Activated CD4-positive, CD25-positive, alpha-beta regulatory T cell (primary cell): Measurements from ENCODE around the gene GJC3.
"Not testable (repeated sequence)": the region's sequence is repeated elsewhere in the genome, so short reads cannot be mapped to it uniquely, and the experiment has no call there.

Experiments
- DNase-seq, 4 experiments: peaks; one replicate each; lab custom pipeline; 2025; lab: John Stamatoyannopoulos, UW

Gene GJC3, protein sequence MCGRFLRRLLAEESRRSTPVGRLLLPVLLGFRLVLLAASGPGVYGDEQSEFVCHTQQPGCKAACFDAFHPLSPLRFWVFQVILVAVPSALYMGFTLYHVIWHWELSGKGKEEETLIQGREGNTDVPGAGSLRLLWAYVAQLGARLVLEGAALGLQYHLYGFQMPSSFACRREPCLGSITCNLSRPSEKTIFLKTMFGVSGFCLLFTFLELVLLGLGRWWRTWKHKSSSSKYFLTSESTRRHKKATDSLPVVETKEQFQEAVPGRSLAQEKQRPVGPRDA

GRCh38 chr7:99928994-99929729, at the start of gene GJC3:
GJC3 (minus strand) TSS chr7:99929620; CDS start chr7:99929620, 0 bp downstream.
- DNase-seq = peak in 2 of 4 experiments; percentile 6 to 32

GRCh38 chr7:99976626-99977025, 47.2 kb upstream of the GJC3 start:
- DNase-seq = no peak

- no peak for DNase-seq
Measured at GRCh38 chr7:99975782-99976521, 46.5 kb upstream of the GJC3 start, which contains the start of gene AZGP1. AZGP1 (minus strand) TSS chr7:99976031; CDS start chr7:99976020, 11 bp downstream.

DNA sequence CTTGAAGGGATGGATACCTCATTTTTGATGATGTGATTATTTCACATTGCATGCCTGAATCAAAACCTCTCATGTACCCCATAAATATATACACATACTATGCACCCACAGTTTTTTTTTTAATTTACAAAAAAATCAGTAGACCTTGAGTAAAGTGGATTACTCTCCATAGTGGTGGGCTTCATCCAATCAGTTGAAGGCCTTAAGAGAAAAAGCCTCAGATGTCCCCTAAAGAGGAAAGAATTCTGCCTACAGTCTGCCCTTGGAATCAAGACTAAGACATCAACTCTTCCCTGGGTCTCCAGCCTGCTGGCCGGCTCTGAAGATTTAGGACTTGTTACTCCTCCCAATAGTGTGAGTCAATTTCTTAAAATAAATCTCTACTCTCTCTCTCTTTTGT, 45.3 kb upstream of the GJC3 start:
- no peak for DNase-seq

DNA sequence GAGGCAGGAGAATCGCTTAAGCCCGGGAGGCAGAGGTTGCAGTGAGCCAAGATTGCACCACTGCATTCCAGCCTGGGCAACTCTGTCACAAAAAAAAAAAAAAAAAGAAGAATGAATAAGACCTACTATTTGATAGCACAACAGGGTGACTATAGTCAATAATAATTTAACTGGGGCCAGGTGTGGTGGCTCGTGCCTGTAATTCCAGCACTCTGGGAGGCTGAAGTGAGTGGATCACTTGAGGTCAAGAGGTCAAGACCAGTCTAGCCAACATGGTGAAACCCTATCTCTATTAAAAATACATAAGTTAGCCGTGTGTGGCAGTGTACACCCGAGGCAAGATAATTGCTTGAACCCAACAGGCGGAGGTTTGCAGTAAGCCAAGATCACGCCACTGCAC, 44.4 kb upstream of the GJC3 start:
- DNase-seq = not testable (repeated sequence)

DNA sequence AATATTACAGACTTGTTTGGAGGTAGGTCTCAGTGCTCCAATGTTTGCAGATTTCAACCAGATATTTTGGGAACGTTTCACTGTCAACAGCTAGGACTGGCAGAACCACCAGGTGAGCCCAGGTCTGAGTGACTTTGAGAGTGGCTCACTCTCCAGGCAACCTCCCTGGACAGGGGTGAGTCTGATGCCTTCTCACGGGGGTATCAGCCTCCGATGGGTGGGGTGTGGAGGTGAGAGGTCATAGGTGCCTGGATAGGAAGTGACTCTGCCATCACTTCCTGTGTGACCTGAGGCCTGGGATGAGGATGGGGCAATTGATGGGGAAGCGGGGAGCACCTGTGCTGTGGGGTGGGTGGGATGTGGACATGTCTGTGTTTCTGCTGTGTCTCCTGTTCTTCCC, 41.8 kb upstream of the GJC3 start:
- DNase-seq = no peak

- not testable (repeated sequence) for DNase-seq
Measured at GRCh38 chr7:99969813-99970212, 40.4 kb upstream of the GJC3 start.

DNA sequence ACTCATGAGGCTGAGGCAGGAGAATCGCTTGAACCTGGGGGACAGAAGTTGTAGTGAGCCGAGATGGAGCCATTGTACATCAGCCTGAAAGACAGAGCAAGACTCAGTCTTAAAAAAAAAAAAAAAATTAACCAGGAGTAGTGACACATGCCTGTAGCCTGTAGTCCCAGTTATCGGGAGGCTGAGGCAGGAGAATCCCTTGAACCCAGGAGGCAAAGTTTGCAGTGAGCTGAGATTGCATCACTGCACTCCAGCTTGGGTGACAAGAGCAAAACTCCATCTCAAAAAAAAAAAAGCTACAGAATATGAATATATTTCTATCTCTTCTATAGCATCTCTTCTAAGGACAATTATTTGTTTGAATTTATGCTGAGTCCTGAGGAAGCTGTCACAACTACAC, 39.9 kb upstream of the GJC3 start:
- DNase-seq = no peak

DNA sequence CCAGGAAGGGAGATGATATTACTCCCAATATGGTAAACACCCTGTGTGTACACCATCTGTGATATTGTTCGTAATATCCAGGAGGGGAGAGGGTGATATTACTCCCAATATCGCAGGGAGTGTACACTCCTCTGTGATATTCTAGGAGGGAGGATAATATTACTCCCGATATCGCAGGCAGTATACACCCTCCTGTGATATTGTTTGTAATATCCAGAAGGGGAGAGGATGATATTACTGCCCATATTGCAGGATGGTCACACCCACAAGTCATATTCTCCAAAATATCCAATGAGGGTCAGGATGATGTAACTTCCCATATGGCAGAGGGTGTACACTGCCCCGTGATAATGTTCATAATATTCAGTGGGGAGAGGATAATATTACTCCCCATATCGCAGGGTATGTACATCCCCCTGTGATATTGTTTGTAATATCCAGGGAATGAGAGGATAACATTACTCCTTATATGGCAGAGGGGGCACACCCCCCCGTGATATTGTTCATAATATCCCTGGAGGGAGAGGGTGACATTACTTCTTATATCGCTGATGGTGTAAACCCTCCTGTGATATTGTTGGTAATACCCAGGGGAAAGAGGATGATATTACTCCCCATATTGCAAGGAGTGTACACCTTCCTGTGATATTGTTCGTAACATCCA, 29.3 kb upstream of the GJC3 start:
- no peak for DNase-seq

DNA sequence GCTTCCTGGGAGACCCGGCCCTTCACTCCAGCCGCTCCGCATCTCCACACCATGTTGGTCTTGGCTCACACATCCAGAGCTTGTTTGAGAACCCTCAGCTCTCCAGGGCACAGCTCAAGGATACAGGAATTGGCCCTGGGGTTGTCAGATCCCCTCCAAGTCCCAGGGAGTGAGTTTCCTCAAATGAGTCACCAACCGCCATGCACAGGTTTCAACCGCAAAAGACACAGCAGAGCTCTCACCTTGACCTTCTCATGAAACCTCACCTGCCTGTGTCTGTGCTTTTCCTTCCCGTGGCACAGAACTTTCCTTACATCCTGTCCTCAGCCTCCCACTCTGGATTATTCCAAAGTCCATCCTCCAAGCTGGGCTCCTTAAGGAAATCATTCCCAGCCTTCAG, 25.8 kb upstream of the GJC3 start:
- DNase-seq = no peak

GRCh38 chr7:99954643-99955042, 25.2 kb upstream of the GJC3 start:
- not testable (repeated sequence) for DNase-seq

DNA sequence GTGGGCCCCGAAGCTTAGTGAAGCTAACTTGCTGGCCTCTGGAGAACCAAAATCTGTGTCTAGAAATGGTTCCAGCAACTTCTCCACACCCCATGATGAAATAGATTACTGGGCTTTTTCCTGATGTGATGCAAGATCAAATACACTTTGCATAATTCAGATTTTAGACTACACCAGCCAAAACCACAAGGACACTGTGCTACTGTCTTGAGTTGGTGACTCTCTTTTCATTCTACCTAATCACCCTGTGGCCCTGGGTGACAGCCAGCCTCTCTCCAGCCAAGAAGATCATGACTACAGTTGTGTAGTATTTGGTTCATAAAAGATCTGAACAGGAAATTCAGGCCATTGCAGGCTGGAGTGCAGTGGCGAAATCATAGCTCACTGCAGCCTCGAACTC, 24.2 kb upstream of the GJC3 start:
- no peak for DNase-seq

DNA sequence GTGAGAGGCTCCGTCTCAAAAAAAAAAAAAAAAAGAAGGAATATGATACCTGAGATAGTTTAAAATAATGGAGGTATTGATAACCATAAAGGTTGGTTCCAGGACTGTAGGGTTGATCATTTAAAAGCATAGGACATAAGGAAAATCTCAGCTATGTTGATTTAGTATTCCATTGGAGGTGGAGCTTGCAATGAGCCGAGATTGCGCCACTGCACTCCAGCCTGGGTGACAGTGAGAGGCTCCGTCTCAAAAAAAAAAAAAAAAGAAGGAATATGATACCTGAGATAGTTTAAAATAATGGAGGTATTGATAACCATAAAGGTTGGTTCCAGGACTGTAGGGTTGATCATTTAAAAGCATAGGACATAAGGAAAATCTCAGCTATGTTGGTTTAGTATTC, 23.2 kb upstream of the GJC3 start:
- DNase-seq = not testable (repeated sequence)

DNA sequence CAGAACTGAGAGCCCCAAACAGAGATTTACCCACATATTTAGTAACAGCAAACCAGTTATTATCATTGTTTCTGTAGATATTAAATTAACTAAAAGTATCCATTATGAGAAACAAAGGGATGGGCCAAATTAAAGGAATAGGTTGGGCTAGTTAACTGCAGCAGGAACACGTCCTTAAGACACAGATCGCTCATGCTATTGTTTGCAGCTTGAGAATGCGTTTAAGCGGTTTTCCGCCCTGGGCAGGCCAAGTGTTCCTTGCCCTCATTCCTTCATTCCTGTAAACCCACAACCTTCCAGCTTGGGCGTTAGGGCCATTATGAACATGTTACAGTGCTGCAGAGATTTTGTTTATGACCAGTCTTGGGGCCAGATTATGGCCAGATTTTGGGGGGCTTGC, 21.4 kb upstream of the GJC3 start:
- DNase-seq = not testable (repeated sequence)

GRCh38 chr7:99949645-99950228, 20.3 kb upstream of the GJC3 start:
- no peak for DNase-seq

DNA sequence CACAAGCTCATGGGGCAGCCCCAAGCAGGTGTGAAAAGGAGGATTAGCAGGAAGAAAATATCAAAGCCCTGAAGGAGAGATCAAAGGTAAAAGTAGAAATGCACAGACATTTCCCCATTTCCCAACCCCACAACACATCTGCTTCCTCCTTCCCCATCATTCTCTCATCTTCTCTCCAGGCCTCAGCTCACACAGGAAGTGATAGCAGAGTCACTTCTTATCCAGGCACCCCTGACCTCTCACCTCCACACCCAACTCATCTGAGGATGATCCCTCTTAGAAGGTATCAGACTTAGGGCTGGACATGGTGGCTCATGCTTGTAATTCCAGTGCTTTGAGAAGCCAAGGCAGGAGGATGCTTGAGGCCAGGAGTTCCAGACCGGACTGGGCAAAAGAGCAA, 18.2 kb upstream of the GJC3 start:
- DNase-seq = no peak

GRCh38 chr7:99944497-99945070, 15.2 kb upstream of the GJC3 start:
- DNase-seq = no peak

- DNase-seq = no peak
Measured at GRCh38 chr7:99943641-99944496, 14.4 kb upstream of the GJC3 start.

DNA sequence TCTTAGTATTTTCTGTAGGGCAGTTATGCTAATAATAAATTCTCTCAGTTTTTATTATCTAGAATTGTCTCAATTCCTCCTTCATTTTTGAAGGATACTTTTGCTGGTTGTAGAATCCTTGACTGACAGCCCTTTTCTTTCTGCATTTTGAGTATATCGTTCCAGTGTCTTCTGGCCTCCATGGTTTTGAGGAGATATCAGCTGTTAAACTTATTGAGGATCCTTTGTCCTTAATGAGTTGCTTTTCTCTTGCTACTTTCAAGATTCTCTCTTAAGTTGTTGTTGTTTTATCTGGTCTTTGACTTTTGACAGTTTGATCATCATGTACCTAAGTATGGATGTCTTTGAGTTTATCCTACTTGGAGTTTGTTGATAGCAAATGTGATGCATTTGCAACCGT, 8.9 kb upstream of the GJC3 start:
- DNase-seq = no peak

GRCh38 chr7:99935009-99935408, 5.6 kb upstream of the GJC3 start:
- not testable (repeated sequence) for DNase-seq

DNA sequence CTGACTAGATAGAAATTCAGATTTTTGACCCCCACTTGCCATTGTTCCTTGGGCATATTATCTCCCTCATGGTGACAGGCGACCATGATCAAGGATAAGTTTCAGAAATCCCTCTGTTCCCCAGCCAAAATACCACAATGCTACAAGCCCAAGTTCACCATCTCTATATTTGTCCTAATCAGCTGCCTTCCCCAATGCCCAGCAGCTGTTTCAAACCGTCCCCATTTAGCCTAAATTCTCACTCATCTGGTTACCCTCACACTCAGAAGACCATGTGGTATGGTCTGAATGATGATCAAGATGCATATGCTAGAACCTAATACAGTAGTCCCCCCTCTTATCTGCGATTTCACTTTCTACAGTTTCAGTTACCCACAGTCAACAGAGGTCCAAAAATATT, 956 bp upstream of the GJC3 start:
- DNase-seq = no peak
